ENCODE results near the gene GABRD. TPM values are rescaled to one million over a fixed set of nuclear protein-coding genes. Genes with fewer than 3 reads are reported as not detected.

Gene GABRD
- total and polyA plus RNA-seq, 2 experiments from 2014 or later: 2.1 to 5.1 TPM

- H3K79me2 ChIP-seq (replicated peaks; ENCODE audit: insufficient read depth): no peaks in the 10 kb centered on the region
- H3K4me2 ChIP-seq: no peak overlapping the region
- H3K4me1 Mint-ChIP-seq: peaks cover 9% of the 10 kb centered on the region
- H4K20me1 ChIP-seq (replicated peaks; ENCODE audit: insufficient read depth): no peaks in the 10 kb centered on the region
- H3K27me3 Mint-ChIP-seq (ENCODE audit: insufficient read depth, low read depth, poor library complexity): peaks cover 32% of the 10 kb centered on the region
- H3K36me3 Mint-ChIP-seq (ENCODE audit: low read depth): no peaks in the 10 kb centered on the region
- no peak for ATAC-seq
- no peaks in the 10 kb centered on the region for H3K9me2 ChIP-seq (ENCODE audit: insufficient read depth)
- H3K4me1 ChIP-seq (ENCODE audit: insufficient read depth): peaks cover 8% of the 10 kb centered on the region; the same call in 1 of the 2 replicates
- no peak overlapping the region for H3K4me3 ChIP-seq
- DNase-seq (ENCODE audit: low spot score): no peak
- H3F3A ChIP-seq (replicated peaks; ENCODE audit: low read depth): peaks cover 7% of the 10 kb centered on the region; the same call in 1 of the 2 replicates
- H3K27ac ChIP-seq (ENCODE audit: low read depth): no peak overlapping the region
- peaks cover 14% of the 10 kb centered on the region for H3K27me3 ChIP-seq (ENCODE audit: insufficient read depth)
- TF ChIP-seq ETS1 (IDR thresholded peaks at IDR 0.05): no peak
- TF ChIP-seq CREB1 (CRISPR knock-in tag; IDR thresholded peaks at IDR 0.05; ENCODE audit: low read depth): no peak
- TF ChIP-seq ZNF462 (CRISPR knock-in tag; IDR thresholded peaks at IDR 0.05): no peak
- TF ChIP-seq STAT1 (IDR thresholded peaks at IDR 0.05; ENCODE audit: unreplicated experiment): no peak
- no peak for TF ChIP-seq CTCF (conservative IDR thresholded peaks at IDR 0.05; ENCODE audit: low read depth in 2 of 2)
- TF ChIP-seq POLR2AphosphoS5 (IDR thresholded peaks at IDR 0.05; ENCODE audit: low read depth): no peak
- TF ChIP-seq ZNF331 (CRISPR knock-in tag; IDR thresholded peaks at IDR 0.05; ENCODE audit: low read depth): no peak
- TF ChIP-seq NANOG (IDR thresholded peaks at IDR 0.05; ENCODE audit: borderline replicate concordance): no peak
- no peak for TF ChIP-seq EZH2phosphoT487 (IDR thresholded peaks at IDR 0.05; ENCODE audit: unreplicated experiment)
- TF ChIP-seq ZNF114 (CRISPR knock-in tag; IDR thresholded peaks at IDR 0.05): no peak
- TF ChIP-seq EZH2 (IDR thresholded peaks at IDR 0.05; ENCODE audit: low read depth, unreplicated experiment): no peak
- no peak for TF ChIP-seq REST (IDR thresholded peaks at IDR 0.05; ENCODE audit: unreplicated experiment)
- TF ChIP-seq JUNB (IDR thresholded peaks at IDR 0.05; ENCODE audit: unreplicated experiment): no peak
- H3K4me3 Mint-ChIP-seq: no peak overlapping the region
- no peaks in the 10 kb centered on the region for H3K36me3 ChIP-seq (ENCODE audit: insufficient read depth)
- H2AFZ ChIP-seq: no peak overlapping the region
- no peaks in the 10 kb centered on the region for H3K9me3 Mint-ChIP-seq
- no peak overlapping the region for H3K27ac Mint-ChIP-seq
These were observed 3.0 kb upstream of the GABRD start for GRCh38 chr1:2016123-2016522.
